GM21737 (cell line): Measurements from ENCODE around the gene HMGB2.

Experiments
- ATAC-seq: cut with Tn5 transposase; IDR thresholded peaks from one replicate; pipeline ENCODE4 v1.9.1; 2021; ENCODE audit warnings: mild to moderate bottlenecking, moderate library complexity; ENCODE audit not compliant: unreplicated experiment

The HMGB2 gene

GRCh38 chr4:173334891-173335752, 964 bp upstream of the HMGB2 start:
- ATAC-seq: peak; percentile 33

- peak; percentile 6 for ATAC-seq
These were observed 487 bp downstream of the HMGB2 start for GRCh38 chr4:173333658-173334084.

GRCh38 chr4:173332963-173333657, 1.0 kb downstream of the HMGB2 start:
- ATAC-seq: no peak

GRCh38 chr4:173332021-173332487, 2.1 kb downstream of the HMGB2 start:
- no peak for ATAC-seq

GRCh38 chr4:173330590-173330989, 3.6 kb downstream of the HMGB2 start:
- ATAC-seq: no peak

- no peak for ATAC-seq
These were observed 5.8 kb downstream of the HMGB2 start for GRCh38 chr4:173328236-173328901.

GRCh38 chr4:173325007-173325736, 9.0 kb downstream of the HMGB2 start:
- no peak for ATAC-seq

- ATAC-seq: no peak
These were observed 14.5 kb downstream of the HMGB2 start for GRCh38 chr4:173319696-173320095.

GRCh38 chr4:173318648-173319211, 15.4 kb downstream of the HMGB2 start:
- no peak for ATAC-seq

GRCh38 chr4:173318240-173318639, 15.9 kb downstream of the HMGB2 start:
- ATAC-seq: no peak

GRCh38 chr4:173317004-173317403, 17.2 kb downstream of the HMGB2 start:
- peak; percentile 50 for ATAC-seq

GRCh38 chr4:173316060-173316459, 18.1 kb downstream of the HMGB2 start:
- ATAC-seq: no peak

GRCh38 chr4:173314715-173315114, 19.4 kb downstream of the HMGB2 start:
- no peak for ATAC-seq

- ATAC-seq: no peak
These were observed 22.8 kb downstream of the HMGB2 start for GRCh38 chr4:173311368-173311767.

GRCh38 chr4:173307778-173308177, 26.4 kb downstream of the HMGB2 start:
- no peak for ATAC-seq

GRCh38 chr4:173301518-173302201, 32.5 kb downstream of the HMGB2 start:
- ATAC-seq: peak; percentile 63

GRCh38 chr4:173294444-173294843, 39.7 kb downstream of the HMGB2 start:
- ATAC-seq: no peak

GRCh38 chr4:173293663-173294062, 40.5 kb downstream of the HMGB2 start:
- no peak for ATAC-seq

GRCh38 chr4:173291899-173292298, 42.3 kb downstream of the HMGB2 start:
- ATAC-seq: no peak

- no peak for ATAC-seq
These were observed 44.8 kb downstream of the HMGB2 start for GRCh38 chr4:173289353-173289727.
